ENCODE data around the gene MYH11.
A peak's percentile ranks its signal among the peaks of the same experiment; 100 is the strongest.

The MYH11 gene

DNA sequence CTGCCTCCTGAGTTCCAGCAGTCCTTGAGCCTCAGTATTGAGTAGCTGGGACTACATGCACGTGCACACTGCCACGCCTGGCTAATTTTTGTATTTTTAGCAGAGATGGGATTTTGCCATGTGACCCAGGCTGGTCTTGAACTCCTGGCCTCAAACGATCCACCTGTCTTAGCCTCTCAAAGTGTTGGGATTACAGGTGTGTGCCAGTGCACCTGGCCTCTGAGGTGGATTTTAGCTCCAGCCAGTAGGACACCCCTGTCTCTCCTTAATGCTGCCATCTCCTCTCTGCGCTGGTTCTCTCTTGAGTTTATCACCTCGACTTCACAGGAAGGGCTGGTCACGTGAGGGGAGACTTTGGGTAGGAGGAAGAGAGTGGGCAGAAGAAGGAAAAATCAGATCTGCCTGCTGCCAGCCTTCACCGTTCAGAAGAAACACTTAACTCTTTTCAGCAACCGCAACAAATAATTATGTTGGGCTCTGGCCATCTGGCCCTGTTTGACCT is 151.7 kb downstream of the MYH11 start:
- TF ChIP-seq, protein P1, sequence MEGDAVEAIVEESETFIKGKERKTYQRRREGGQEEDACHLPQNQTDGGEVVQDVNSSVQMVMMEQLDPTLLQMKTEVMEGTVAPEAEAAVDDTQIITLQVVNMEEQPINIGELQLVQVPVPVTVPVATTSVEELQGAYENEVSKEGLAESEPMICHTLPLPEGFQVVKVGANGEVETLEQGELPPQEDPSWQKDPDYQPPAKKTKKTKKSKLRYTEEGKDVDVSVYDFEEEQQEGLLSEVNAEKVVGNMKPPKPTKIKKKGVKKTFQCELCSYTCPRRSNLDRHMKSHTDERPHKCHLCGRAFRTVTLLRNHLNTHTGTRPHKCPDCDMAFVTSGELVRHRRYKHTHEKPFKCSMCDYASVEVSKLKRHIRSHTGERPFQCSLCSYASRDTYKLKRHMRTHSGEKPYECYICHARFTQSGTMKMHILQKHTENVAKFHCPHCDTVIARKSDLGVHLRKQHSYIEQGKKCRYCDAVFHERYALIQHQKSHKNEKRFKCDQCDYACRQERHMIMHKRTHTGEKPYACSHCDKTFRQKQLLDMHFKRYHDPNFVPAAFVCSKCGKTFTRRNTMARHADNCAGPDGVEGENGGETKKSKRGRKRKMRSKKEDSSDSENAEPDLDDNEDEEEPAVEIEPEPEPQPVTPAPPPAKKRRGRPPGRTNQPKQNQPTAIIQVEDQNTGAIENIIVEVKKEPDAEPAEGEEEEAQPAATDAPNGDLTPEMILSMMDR (IDR thresholded peaks at IDR 0.05; ENCODE audit: borderline replicate concordance, control extremely low read depth, extremely low read depth, insufficient read depth, missing control alignments): no peak

DNA sequence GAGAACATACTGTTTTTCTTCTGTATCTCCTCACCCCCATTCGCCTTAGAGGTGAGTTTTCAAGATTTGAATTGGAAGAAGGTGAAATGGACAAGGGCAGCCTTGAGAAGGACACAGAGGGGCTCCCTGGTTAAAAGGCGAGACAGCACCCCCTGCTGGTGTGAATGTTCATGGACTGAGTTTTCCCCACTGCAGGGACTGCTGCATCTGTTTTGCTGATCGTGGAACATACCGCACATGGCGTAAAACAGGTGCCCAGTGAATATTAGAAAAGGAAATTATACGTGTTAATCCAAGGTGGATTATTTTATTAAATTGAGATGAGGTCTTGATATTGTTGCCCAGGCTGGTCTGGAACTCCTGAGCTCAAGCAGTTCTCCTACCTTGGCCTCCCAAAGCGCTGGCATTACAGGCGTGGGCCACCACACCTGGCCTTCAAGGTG is 152.3 kb downstream of the MYH11 start:
- TF ChIP-seq, protein P1 (IDR thresholded peaks at IDR 0.05; ENCODE audit: borderline replicate concordance, control extremely low read depth, extremely low read depth, insufficient read depth, missing control alignments): peak; percentile 53
- DNase-seq (ENCODE audit: low spot score): peak; percentile 76
- in situ Hi-C loops (cut with MboI; ENCODE audit: low sequenced_read_pairs, unreplicated experiment): loop anchor here (10.0 kb wide), 1 partner anchor 280 kb away; no protein-coding TSS in a partner anchor

More for the DNA sequence above, 151.7 kb downstream of the MYH11 start:
- in situ Hi-C loops (cut with MboI; ENCODE audit: low sequenced_read_pairs, unreplicated experiment): loop anchor here (10.0 kb wide), 1 partner anchor 280 kb away; no protein-coding TSS in a partner anchor
- no peak for DNase-seq (ENCODE audit: low spot score)

DNA sequence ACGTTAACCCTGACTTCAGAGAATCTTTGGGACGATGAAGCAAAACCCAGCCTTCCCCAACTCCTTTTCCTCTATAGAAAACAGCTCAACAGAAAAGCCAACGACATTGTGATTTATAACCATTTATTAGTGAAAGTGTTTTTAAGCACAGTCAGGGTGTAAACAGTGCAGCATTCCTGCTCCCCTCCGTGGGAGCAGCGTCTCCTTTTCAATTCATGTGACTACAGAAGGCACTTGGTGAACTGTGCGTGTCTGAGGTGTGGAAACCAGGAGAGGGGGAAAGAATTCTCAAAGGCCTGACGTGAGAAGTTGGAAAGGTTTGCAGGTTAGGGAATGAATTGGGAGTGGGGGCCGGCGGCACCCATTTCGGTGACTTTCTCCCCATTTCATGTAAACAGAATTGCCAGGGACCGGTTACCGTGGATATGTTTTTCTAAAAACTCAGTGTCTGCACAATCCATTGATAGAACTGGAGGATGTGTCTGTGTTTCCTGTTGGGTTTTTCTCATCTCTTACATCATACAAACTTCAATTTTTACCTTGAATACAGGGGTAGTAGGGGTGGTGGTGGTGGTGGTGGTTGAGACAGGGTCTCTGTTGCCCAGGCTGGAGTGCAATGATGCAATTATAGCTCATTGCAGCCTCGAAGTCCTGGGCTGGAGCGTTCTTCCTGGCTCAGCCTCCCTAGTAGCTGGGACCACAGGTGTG is 153.6 kb downstream of the MYH11 start:
- TF ChIP-seq, protein P1 (IDR thresholded peaks at IDR 0.05; ENCODE audit: borderline replicate concordance, control extremely low read depth, extremely low read depth, insufficient read depth, missing control alignments): no peak
- in situ Hi-C loops (cut with MboI; ENCODE audit: low sequenced_read_pairs, unreplicated experiment): loop anchor here (10.0 kb wide), 1 partner anchor 278 kb away; no protein-coding TSS in a partner anchor
- DNase-seq (ENCODE audit: low spot score): no peak

DNA sequence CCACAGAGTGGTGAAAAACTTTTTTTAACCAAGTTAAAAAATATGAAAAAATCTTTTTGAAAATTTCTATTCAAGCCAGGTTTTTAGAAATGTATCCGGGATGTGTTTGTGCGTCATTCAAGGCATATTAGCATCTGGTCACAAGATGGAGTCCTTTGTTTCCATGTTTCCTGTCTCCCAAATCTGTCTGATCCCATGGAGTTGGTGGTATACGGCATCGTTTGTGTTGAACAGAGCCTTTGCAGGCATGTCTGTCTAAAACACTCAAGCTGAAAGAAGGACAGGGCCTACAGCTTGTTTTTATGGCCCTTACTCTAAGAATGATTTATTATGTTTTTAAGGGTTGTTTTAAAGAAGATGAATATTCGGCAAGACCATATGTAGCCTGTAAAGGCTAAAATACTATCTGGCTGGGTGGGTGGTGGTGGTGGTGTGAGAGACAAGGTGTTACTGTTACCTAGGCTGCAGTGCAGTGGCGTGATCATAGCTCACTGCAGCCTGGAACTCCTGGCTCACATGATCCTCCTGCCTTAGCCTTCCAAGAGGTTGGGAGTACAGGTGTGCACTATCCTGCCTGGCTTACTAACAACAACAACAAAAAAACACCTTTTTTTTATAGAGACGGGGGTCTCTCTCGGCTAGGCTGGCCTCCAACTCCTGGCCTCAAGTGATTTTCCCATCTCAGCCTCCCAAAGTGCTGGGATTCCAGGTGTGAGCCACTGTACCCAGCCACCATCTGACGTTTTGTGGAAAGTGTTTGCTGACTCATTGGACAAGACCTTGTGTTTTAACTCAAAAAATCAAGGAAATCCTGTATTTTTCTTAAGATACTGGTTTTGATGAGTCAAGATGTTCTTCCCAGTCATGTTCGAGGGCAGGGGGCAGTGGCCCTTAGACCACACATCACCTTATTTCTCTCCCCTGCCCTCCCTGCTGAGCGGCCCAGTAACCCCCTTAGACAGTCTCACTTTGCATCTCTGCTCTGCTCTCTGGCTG is 154.6 kb downstream of the MYH11 start:
- TF ChIP-seq, protein P1 (IDR thresholded peaks at IDR 0.05; ENCODE audit: borderline replicate concordance, control extremely low read depth, extremely low read depth, insufficient read depth, missing control alignments): no peak
- in situ Hi-C loops (cut with MboI; ENCODE audit: low sequenced_read_pairs, unreplicated experiment): loop anchor here (10.0 kb wide), 1 partner anchor 277 kb away; no protein-coding TSS in a partner anchor

DNA sequence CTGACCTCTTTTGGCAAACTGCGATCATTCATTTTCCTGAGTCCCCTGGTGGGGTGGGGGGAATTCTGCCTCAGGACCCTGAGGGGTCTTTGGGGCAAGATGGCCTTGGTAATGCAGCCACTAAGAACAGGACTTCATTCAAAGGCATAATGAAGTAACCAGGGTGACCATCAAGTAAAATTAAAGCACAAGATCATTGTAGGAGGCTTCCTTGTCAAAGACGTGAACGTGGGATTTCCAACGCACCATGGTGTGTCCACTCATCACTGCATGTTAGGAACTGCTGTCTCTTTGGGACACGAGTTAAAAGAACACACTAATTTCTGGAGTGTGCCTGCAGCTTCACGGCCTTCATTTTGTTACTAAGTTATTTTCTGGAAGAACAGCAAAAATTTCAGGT is 155.5 kb downstream of the MYH11 start:
- TF ChIP-seq, protein P1 (IDR thresholded peaks at IDR 0.05; ENCODE audit: borderline replicate concordance, control extremely low read depth, extremely low read depth, insufficient read depth, missing control alignments): no peak
- no peak for DNase-seq (ENCODE audit: low spot score)
- in situ Hi-C loops (cut with MboI; ENCODE audit: low sequenced_read_pairs, unreplicated experiment): loop anchor here (10.0 kb wide), 1 partner anchor 277 kb away; no protein-coding TSS in a partner anchor

More for the DNA sequence above, 154.6 kb downstream of the MYH11 start:
- no peak for DNase-seq (ENCODE audit: low spot score)

DNA sequence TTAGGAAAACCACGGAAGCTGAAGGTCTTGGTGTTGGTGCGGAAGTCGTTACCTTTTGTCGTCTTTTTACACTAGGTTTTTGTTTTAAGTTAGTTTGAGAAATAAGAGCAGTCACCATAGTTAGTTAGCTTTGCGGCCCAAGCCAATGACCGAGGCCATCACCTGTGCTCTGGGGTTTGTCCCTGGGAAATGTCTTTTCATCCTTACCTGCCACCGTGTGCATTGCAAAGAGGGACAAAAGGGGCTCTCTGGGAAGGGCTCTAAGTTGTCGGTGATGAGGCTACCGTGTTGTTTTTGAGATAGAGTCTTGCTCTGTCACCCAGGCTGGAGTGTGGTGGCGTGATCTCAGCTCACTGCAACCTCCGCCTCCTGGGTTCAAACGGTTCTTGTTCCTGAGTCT is 157.0 kb downstream of the MYH11 start:
- TF ChIP-seq, protein P1 (IDR thresholded peaks at IDR 0.05; ENCODE audit: borderline replicate concordance, control extremely low read depth, extremely low read depth, insufficient read depth, missing control alignments): no peak
- no peak for DNase-seq (ENCODE audit: low spot score)
- in situ Hi-C loops (cut with MboI; ENCODE audit: low sequenced_read_pairs, unreplicated experiment): loop anchor here (10.0 kb wide), 1 partner anchor 275 kb away; no protein-coding TSS in a partner anchor

Data from GM13976 (cell line).